ENCODE data around the gene AREG. TPM values are rescaled to one million over a fixed set of nuclear protein-coding genes. Genes with fewer than 3 reads are reported as not detected.

Gene AREG
- polyA plus RNA-seq, 1 donor (not counting 4 experiments of a cell fraction or from before 2014, with no cell fraction given), result 1,566 TPM

GRCh38 chr4:74413265-74413664, 31.7 kb upstream of the AREG start:
- peaks cover 10% of the 10 kb centered on the region for H3K79me2 ChIP-seq (ENCODE audit: control insufficient read depth, insufficient read depth, low read length)
- H4K20me1 ChIP-seq (ENCODE audit: control insufficient read depth, extremely low read depth, insufficient read depth, low read length), result no peaks in the 10 kb centered on the region
- H3K4me3 ChIP-seq (ENCODE audit: control insufficient read depth in 2 of 3, extremely low read depth in 1 of 3, insufficient read depth in 2 of 3, low read depth in 1 of 3, low read length in 3 of 3), result no peak overlapping the region
- DNase-seq (ENCODE audit: low read depth, low spot score), result no peak
- H2AFZ ChIP-seq (ENCODE audit: control insufficient read depth, low read length), result no peak overlapping the region
- H3K27me3 ChIP-seq (ENCODE audit: control insufficient read depth, extremely low read depth, insufficient read depth, low read length), result no peaks in the 10 kb centered on the region
- no peaks in the 10 kb centered on the region for H3K9me1 ChIP-seq (ENCODE audit: control insufficient read depth, extremely low read depth, insufficient read depth, low read length)
- H3K36me3 ChIP-seq (ENCODE audit: control insufficient read depth in 2 of 2, extremely low read depth in 1 of 2, insufficient read depth in 2 of 2, low read length in 2 of 2), result no peaks in the 10 kb centered on the region
- dilution Hi-C loops (cut with MboI; ENCODE audit: extremely low pct_ligation_motif_present, low sequenced_read_pairs), result no loop called here
- peaks cover 90% of the 10 kb centered on the region for H3K4me1 ChIP-seq (ENCODE audit: control insufficient read depth, extremely low read depth, insufficient read depth, low read length)
- no peaks in the 10 kb centered on the region for H3K9me3 ChIP-seq (ENCODE audit: control insufficient read depth, low read depth, low read length)
- peak overlapping the region; percentile 28 for H3K4me2 ChIP-seq (ENCODE audit: control insufficient read depth, extremely low read depth, insufficient read depth, low read depth, low read length)
- no peak overlapping the region for H3K9ac ChIP-seq (ENCODE audit: control insufficient read depth, extremely low read depth, insufficient read depth, low read length)
- peak overlapping the region; percentile 99 for H3K27ac ChIP-seq (ENCODE audit: control insufficient read depth, insufficient read depth, low read length)
- no peak for TF ChIP-seq EZH2 (IDR thresholded peaks at IDR 0.05; ENCODE audit: low read length)
- TF ChIP-seq CTCF (optimal IDR thresholded peaks at IDR 0.05 in 1 of 3, IDR thresholded peaks at IDR 0.05 in 1 of 3, conservative IDR thresholded peaks at IDR 0.05 in 1 of 3; ENCODE audit: extremely low read depth in 1 of 3, insufficient read depth in 2 of 3, low read length in 3 of 3), result no peak
- peak; percentile 93 for FAIRE-seq

GRCh38 chr4:74414149-74414809, 30.7 kb upstream of the AREG start:
- no peak for TF ChIP-seq CTCF (optimal IDR thresholded peaks at IDR 0.05 in 1 of 3, IDR thresholded peaks at IDR 0.05 in 1 of 3, conservative IDR thresholded peaks at IDR 0.05 in 1 of 3; ENCODE audit: extremely low read depth in 1 of 3, insufficient read depth in 2 of 3, low read length in 3 of 3)
- TF ChIP-seq EZH2 (IDR thresholded peaks at IDR 0.05; ENCODE audit: low read length), result no peak
- dilution Hi-C loops (cut with MboI; ENCODE audit: extremely low pct_ligation_motif_present, low sequenced_read_pairs), result no loop called here
- DNase-seq (ENCODE audit: low read depth, low spot score) (no peak), FAIRE-seq (peak; percentile 69)
- H2AFZ ChIP-seq (ENCODE audit: control insufficient read depth, low read length), result no peak overlapping the region
- H4K20me1 ChIP-seq (ENCODE audit: control insufficient read depth, extremely low read depth, insufficient read depth, low read length), result no peaks in the 10 kb centered on the region
- H3K79me2 ChIP-seq (ENCODE audit: control insufficient read depth, insufficient read depth, low read length), result peaks cover 10% of the 10 kb centered on the region
- H3K4me1 ChIP-seq (ENCODE audit: control insufficient read depth, extremely low read depth, insufficient read depth, low read length), result peaks cover 91% of the 10 kb centered on the region
- H3K27me3 ChIP-seq (ENCODE audit: control insufficient read depth, extremely low read depth, insufficient read depth, low read length), result no peaks in the 10 kb centered on the region
- no peaks in the 10 kb centered on the region for H3K9me3 ChIP-seq (ENCODE audit: control insufficient read depth, low read depth, low read length)
- H3K27ac ChIP-seq (ENCODE audit: control insufficient read depth, insufficient read depth, low read length), result peak overlapping the region; percentile 99
- no peak overlapping the region for H3K9ac ChIP-seq (ENCODE audit: control insufficient read depth, extremely low read depth, insufficient read depth, low read length)
- H3K4me2 ChIP-seq (ENCODE audit: control insufficient read depth, extremely low read depth, insufficient read depth, low read depth, low read length), result no peak overlapping the region
- H3K9me1 ChIP-seq (ENCODE audit: control insufficient read depth, extremely low read depth, insufficient read depth, low read length), result no peaks in the 10 kb centered on the region
- no peak overlapping the region for H3K4me3 ChIP-seq (ENCODE audit: control insufficient read depth in 2 of 3, extremely low read depth in 1 of 3, insufficient read depth in 2 of 3, low read depth in 1 of 3, low read length in 3 of 3)
- H3K36me3 ChIP-seq (ENCODE audit: control insufficient read depth in 2 of 2, extremely low read depth in 1 of 2, insufficient read depth in 2 of 2, low read length in 2 of 2), result no peaks in the 10 kb centered on the region
